NCI-H345 (cell line): ENCODE data around the gene INPP5A.
"Not testable (repeated sequence)": the region's sequence is repeated elsewhere in the genome, so short reads cannot be mapped to it uniquely, and the experiment has no call there.

Source experiments
- DNase-seq: peaks from one replicate; lab custom pipeline; 2025; lab: John Stamatoyannopoulos, UW

The INPP5A gene

GRCh38 chr10:132723330-132723970 lies 185.9 kb downstream of the INPP5A start:
- DNase-seq, result no peak

- DNase-seq, result no peak
Measured at GRCh38 chr10:132724446-132724845, 186.9 kb downstream of the INPP5A start.

- DNase-seq, result no peak
Measured at GRCh38 chr10:132725202-132725601, 187.6 kb downstream of the INPP5A start.

- no peak for DNase-seq
Measured at GRCh38 chr10:132726194-132726593, 188.6 kb downstream of the INPP5A start.

- DNase-seq, result no peak
Measured at GRCh38 chr10:132726951-132727350, 189.4 kb downstream of the INPP5A start.

GRCh38 chr10:132727411-132727810 lies 189.8 kb downstream of the INPP5A start:
- no peak for DNase-seq

GRCh38 chr10:132728321-132728720 lies 190.7 kb downstream of the INPP5A start:
- no peak for DNase-seq

GRCh38 chr10:132728741-132729140 lies 191.2 kb downstream of the INPP5A start:
- no peak for DNase-seq

- no peak for DNase-seq
Measured at GRCh38 chr10:132729810-132730572, 192.4 kb downstream of the INPP5A start.

GRCh38 chr10:132730573-132730953 lies 193.0 kb downstream of the INPP5A start:
- DNase-seq, result no peak

GRCh38 chr10:132732518-132732917 lies 194.9 kb downstream of the INPP5A start:
- no peak for DNase-seq

- no peak for DNase-seq
Measured at GRCh38 chr10:132733926-132734325, 196.3 kb downstream of the INPP5A start.

GRCh38 chr10:132735341-132735775 lies 197.8 kb downstream of the INPP5A start:
- DNase-seq, result no peak

- DNase-seq, result no peak
Measured at GRCh38 chr10:132735923-132736391, 198.4 kb downstream of the INPP5A start.

GRCh38 chr10:132737390-132738048 lies 199.9 kb downstream of the INPP5A start:
- DNase-seq, result no peak

- no peak for DNase-seq
Measured at GRCh38 chr10:132738454-132739224, 201.1 kb downstream of the INPP5A start.

GRCh38 chr10:132739225-132739613 lies 201.6 kb downstream of the INPP5A start:
- DNase-seq, result no peak

- DNase-seq, result no peak
Measured at GRCh38 chr10:132740588-132740987, 203.0 kb downstream of the INPP5A start.

GRCh38 chr10:132742167-132742836 lies 204.7 kb downstream of the INPP5A start:
- no peak for DNase-seq

GRCh38 chr10:132742837-132743194 lies 205.2 kb downstream of the INPP5A start:
- no peak for DNase-seq

GRCh38 chr10:132743196-132743924 lies 205.8 kb downstream of the INPP5A start:
- not testable (repeated sequence) for DNase-seq
